MM.1S (cell line): Measurements from ENCODE around the gene LHB.

Experiments
- CTCF ChIP-seq: fragments of 300-600 bp; sonication (generic); IDR thresholded peaks from 2 replicates; pipeline ENCODE4 v1.5.1; 2016; ENCODE audit warnings: antibody characterized with exemption, low read length, mixed read lengths
- EZH2 ChIP-seq: fragments of 300-600 bp; sonication (generic); optimal IDR thresholded peaks from 2 replicates; pipeline ENCODE3; 2017; ENCODE audit warnings: low read depth, mild to moderate bottlenecking, antibody characterized with exemption, low read length, mixed read lengths
- EZH2phosphoT487 ChIP-seq: fragments of 300-600 bp; sonication (generic); IDR thresholded peaks from 2 replicates; pipeline ENCODE4 v1.6.1; 2018; ENCODE audit warnings: antibody characterized with exemption, low read length

DNA sequence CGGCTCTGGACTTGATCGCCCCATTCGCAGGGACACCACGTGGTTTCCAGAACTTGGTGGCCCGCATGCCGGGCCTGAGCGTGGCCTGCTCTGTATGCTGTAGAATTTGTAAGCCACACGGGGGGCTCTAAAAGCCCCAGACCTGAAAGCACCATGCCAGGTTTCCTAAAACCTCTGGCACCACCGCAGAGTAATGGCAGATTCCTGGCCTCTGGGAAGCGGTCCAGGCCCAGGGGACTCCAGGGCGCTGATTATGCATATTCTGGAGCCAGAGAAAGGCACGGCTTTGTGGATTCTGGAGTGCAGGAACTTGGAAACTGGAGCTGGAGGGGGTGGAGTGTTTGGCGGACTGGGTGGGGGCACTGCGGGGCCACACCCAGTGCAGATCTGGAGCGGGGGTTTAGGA is 48.1 kb downstream of the LHB start:
- TF ChIP-seq CTCF (no peak), EZH2 (no peak), EZH2phosphoT487 (no peak)
